ENCODE results near the gene KCTD21.

The KCTD21 gene

DNA sequence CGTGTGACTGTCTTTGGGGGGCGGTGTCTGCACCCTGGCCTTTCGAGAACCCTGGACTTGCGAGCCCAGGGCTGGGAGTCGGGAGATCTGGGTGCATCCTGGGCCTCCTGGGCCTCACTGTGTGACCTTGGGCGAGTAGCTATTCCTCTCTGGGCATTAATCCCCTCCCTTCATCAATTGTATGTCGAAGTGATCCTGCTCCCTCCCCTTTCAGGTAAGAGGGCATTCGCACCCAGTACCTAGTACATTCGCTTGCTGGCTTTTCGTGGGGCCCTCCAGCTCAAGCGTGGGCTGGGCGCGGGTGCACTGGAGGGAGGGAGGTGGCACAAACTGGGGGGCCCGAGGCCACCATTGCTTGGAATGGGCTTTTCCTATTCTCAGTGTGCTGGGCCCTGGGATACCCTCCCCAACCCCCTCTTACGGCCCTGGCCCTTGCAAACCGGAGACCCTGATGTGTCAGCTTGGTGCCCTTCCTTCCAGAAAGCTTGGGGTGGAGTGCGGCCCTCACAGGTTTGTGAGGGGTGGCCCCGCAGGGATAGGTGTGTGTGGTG lies 823 bp upstream of the KCTD21 start:
- TF ChIP-seq, protein P1, sequence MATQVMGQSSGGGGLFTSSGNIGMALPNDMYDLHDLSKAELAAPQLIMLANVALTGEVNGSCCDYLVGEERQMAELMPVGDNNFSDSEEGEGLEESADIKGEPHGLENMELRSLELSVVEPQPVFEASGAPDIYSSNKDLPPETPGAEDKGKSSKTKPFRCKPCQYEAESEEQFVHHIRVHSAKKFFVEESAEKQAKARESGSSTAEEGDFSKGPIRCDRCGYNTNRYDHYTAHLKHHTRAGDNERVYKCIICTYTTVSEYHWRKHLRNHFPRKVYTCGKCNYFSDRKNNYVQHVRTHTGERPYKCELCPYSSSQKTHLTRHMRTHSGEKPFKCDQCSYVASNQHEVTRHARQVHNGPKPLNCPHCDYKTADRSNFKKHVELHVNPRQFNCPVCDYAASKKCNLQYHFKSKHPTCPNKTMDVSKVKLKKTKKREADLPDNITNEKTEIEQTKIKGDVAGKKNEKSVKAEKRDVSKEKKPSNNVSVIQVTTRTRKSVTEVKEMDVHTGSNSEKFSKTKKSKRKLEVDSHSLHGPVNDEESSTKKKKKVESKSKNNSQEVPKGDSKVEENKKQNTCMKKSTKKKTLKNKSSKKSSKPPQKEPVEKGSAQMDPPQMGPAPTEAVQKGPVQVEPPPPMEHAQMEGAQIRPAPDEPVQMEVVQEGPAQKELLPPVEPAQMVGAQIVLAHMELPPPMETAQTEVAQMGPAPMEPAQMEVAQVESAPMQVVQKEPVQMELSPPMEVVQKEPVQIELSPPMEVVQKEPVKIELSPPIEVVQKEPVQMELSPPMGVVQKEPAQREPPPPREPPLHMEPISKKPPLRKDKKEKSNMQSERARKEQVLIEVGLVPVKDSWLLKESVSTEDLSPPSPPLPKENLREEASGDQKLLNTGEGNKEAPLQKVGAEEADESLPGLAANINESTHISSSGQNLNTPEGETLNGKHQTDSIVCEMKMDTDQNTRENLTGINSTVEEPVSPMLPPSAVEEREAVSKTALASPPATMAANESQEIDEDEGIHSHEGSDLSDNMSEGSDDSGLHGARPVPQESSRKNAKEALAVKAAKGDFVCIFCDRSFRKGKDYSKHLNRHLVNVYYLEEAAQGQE (IDR thresholded peaks at IDR 0.05; ENCODE audit: insufficient read depth in 1 of 2, low read depth in 2 of 2, low read length in 2 of 2): 0 out of 4 replicates have a peak, but pooled peaks of 1 of the 2 experiments have one; percentile 5
- no peak for TF ChIP-seq FOXP2 (optimal IDR thresholded peaks at IDR 0.05; ENCODE audit: borderline replicate concordance, extremely low read depth, extremely low read length, insufficient read depth)

DNA sequence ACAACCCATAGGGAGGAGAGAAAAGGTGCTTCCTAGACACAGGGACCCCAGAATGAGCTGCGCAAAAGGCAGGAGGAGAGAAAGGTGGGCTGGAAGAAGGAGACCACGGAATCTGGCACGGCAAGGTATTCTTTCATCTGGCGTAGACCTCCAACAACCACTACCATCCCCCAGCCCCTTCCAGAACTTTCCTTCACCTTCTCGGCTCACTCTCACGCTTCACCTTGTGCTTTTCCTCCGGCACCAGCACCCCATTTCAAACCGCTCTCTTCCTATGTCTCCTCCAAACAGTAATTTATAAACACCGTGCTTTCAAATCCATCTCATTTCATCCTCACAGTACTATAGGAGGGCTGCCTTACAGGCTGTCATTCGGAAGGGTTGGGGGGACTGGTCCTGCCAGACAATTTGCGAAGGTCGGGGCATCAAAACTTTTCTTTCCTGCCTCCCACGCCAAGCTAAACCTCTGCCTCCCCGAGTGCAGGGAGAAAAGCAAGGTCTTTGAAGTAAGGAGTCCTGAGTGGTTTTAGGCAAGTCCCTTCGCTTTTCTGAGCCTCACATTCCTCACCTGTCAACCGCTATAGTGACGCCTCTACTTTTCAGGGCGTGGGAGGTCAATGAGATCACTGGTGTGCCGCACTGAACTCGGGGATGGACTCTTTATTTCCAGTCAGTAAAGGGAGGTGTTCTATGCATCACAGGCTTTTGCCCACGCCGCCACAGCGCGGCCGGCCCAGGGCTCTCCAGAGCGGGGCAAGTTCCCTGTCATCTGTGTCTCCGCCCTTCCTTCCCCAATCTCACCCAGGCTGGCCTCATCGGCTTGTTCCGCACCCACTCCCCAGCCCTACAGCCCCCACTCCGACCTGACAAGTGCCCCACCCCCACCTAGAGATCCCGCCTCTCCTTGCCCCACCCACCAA lies 800 bp downstream of the KCTD21 start:
- TF ChIP-seq TAF1 (IDR thresholded peaks at IDR 0.05; ENCODE audit: borderline replicate concordance, insufficient read depth, low read length): no peak
- TF ChIP-seq SIN3A (IDR thresholded peaks at IDR 0.05; ENCODE audit: borderline replicate concordance, insufficient read depth, low read length): 0 out of 2 replicates have a peak, but pooled peaks have one; percentile 4

DNA sequence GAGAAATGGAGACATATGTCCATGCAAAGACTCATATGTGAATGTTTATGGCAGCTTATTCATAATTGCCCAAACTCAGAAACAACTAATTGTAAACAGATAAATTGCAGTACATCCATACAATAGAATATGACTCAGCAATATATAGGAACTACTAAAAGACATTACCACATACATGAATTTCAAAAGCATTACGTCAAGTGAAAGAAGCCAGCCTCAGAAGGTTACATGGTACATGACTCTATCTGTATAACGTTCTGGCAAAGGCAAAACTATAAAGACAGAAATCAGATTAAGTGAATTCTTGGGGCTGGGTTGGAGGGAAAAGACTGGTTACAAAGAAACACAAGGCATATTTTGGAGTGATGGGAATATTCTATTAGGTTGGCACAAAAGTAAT lies 7.2 kb downstream of the KCTD21 start:
- TF ChIP-seq, protein P1 (IDR thresholded peaks at IDR 0.05; ENCODE audit: insufficient read depth in 1 of 2, low read depth in 2 of 2, low read length in 2 of 2): no peak
- TF ChIP-seq FOXP2 (optimal IDR thresholded peaks at IDR 0.05; ENCODE audit: borderline replicate concordance, extremely low read depth, extremely low read length, insufficient read depth): no peak
- no peak for TF ChIP-seq TAF1 (IDR thresholded peaks at IDR 0.05; ENCODE audit: borderline replicate concordance, insufficient read depth, low read length)
- TF ChIP-seq POLR2AphosphoS5 (IDR thresholded peaks at IDR 0.05; ENCODE audit: low read depth, low read length): no peak
- TF ChIP-seq SIN3A (IDR thresholded peaks at IDR 0.05; ENCODE audit: borderline replicate concordance, insufficient read depth, low read length): no peak

DNA sequence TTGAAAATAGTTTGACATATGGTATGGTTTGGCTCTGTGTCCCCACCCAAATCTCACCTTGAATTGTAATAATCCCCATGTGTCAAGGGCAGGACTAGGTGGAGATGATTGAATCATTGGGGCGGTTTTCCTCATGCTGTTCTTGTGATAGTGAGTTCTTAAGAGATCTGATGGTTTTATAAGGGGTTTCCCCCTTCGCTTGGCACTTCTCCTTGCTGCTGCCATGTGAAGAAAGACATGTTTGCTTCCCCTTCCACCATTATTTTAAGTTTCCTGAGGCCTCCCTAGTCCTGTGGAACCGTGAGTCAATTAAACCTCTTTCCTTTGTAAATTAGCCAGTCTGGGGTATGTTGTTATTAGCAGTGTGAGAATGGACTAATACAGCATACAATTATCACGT lies 7.7 kb downstream of the KCTD21 start:
- TF ChIP-seq POLR2AphosphoS5 (IDR thresholded peaks at IDR 0.05; ENCODE audit: low read depth, low read length): no peak
- no peak for TF ChIP-seq SIN3A (IDR thresholded peaks at IDR 0.05; ENCODE audit: borderline replicate concordance, insufficient read depth, low read length)
- no peak for TF ChIP-seq TAF1 (IDR thresholded peaks at IDR 0.05; ENCODE audit: borderline replicate concordance, insufficient read depth, low read length)
- no peak for TF ChIP-seq FOXP2 (optimal IDR thresholded peaks at IDR 0.05; ENCODE audit: borderline replicate concordance, extremely low read depth, extremely low read length, insufficient read depth)

DNA sequence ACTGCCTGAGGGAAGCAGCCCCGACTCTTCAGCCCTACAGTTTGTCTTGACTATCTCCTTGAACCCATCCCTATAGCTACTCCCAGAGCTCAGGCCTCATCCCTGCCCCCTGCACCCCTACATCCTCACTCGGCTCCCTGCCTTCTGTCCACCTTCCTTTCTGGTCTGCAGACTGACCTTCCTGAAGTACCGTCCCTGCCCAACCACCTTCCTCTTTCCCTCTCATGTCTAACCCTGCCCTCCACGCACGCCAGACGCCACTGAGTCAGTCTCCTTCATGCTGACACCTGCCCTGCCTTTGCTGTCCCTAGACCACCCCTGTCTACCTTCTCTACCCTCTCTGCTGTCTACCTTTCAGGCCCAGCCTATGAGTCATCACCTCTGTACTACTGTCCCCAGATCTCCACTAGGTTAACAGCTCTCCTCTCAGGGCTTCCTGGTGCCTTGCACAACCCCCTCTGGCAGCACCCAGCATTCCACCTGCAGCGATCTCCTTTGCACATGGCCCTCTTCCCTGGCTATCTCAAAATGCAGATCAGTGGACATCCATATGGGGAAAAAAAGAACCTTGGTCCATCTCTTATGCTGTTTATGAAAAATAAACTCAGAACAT lies 8.9 kb downstream of the KCTD21 start:
- no peak for TF ChIP-seq TAF1 (IDR thresholded peaks at IDR 0.05; ENCODE audit: borderline replicate concordance, insufficient read depth, low read length)
- TF ChIP-seq FOXP2 (optimal IDR thresholded peaks at IDR 0.05; ENCODE audit: borderline replicate concordance, extremely low read depth, extremely low read length, insufficient read depth): no peak
- TF ChIP-seq, protein P1 (IDR thresholded peaks at IDR 0.05; ENCODE audit: insufficient read depth in 1 of 2, low read depth in 2 of 2, low read length in 2 of 2): no peak
- no peak for TF ChIP-seq POLR2AphosphoS5 (IDR thresholded peaks at IDR 0.05; ENCODE audit: low read depth, low read length)
- no peak for TF ChIP-seq SIN3A (IDR thresholded peaks at IDR 0.05; ENCODE audit: borderline replicate concordance, insufficient read depth, low read length)

DNA sequence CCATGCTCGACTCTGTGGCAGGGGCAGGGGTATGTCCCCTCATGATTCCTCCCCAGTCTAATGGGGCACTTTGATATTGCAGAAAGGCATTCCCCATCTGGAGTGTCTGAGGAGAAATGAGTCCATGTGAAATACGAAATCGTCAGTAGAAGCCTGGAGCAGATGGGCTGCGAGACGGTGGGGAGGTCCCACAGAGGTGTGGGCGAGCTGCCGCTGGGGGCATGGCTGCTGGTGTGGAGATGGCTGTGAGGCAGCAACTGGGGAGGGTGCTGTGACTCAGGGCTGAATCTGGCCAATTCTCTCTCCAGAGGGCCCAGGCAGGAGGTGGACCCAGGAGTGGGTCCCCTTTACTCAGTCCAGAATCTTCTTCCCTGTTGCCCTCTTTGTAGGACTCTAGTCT lies 11.2 kb downstream of the KCTD21 start:
- TF ChIP-seq POLR2AphosphoS5 (IDR thresholded peaks at IDR 0.05; ENCODE audit: low read depth, low read length) (no peak), SIN3A (IDR thresholded peaks at IDR 0.05; ENCODE audit: borderline replicate concordance, insufficient read depth, low read length) (no peak), TAF1 (IDR thresholded peaks at IDR 0.05; ENCODE audit: borderline replicate concordance, insufficient read depth, low read length) (no peak), FOXP2 (optimal IDR thresholded peaks at IDR 0.05; ENCODE audit: borderline replicate concordance, extremely low read depth, extremely low read length, insufficient read depth) (no peak)
- TF ChIP-seq, protein P1 (IDR thresholded peaks at IDR 0.05; ENCODE audit: insufficient read depth in 1 of 2, low read depth in 2 of 2, low read length in 2 of 2): no peak
